COLO829 (cell line): ENCODE measurements around the gene ZNF608.

Source experiments
- DNase-seq: peaks from one replicate; pipeline ENCODE4 v3.0.0; 2012; ENCODE audit warnings: low spot score

ZNF608 gene

GRCh38 chr5:124736805-124737188 lies 9.6 kb downstream of the ZNF608 start:
- no peak for DNase-seq

GRCh38 chr5:124736082-124736804 lies 10.2 kb downstream of the ZNF608 start:
- no peak for DNase-seq

GRCh38 chr5:124735169-124735858 lies 11.1 kb downstream of the ZNF608 start:
- DNase-seq: no peak

GRCh38 chr5:124734574-124735168 lies 11.8 kb downstream of the ZNF608 start:
- DNase-seq: no peak

GRCh38 chr5:124733329-124733650 lies 13.1 kb downstream of the ZNF608 start:
- no peak for DNase-seq

- no peak for DNase-seq
Measured at GRCh38 chr5:124732428-124733328, 13.8 kb downstream of the ZNF608 start.

- DNase-seq: no peak
Measured at GRCh38 chr5:124730381-124730780, 16.1 kb downstream of the ZNF608 start.

GRCh38 chr5:124729720-124730359 lies 16.6 kb downstream of the ZNF608 start:
- no peak for DNase-seq

GRCh38 chr5:124728968-124729332 lies 17.5 kb downstream of the ZNF608 start:
- DNase-seq: no peak

- DNase-seq: no peak
Measured at GRCh38 chr5:124728331-124728967, 18.0 kb downstream of the ZNF608 start.

GRCh38 chr5:124726631-124727362 lies 19.6 kb downstream of the ZNF608 start:
- DNase-seq: no peak

- DNase-seq: no peak
Measured at GRCh38 chr5:124725622-124726258, 20.7 kb downstream of the ZNF608 start.

GRCh38 chr5:124725040-124725434 lies 21.4 kb downstream of the ZNF608 start:
- DNase-seq: no peak

- DNase-seq: no peak
Measured at GRCh38 chr5:124724357-124725039, 21.9 kb downstream of the ZNF608 start.

- DNase-seq: no peak
Measured at GRCh38 chr5:124721229-124721735, 25.2 kb downstream of the ZNF608 start.

- DNase-seq: no peak
Measured at GRCh38 chr5:124720593-124720992, 25.8 kb downstream of the ZNF608 start.

- no peak for DNase-seq
Measured at GRCh38 chr5:124719113-124719967, 27.1 kb downstream of the ZNF608 start.

- DNase-seq: peak; percentile 64
Measured at GRCh38 chr5:124718380-124718789, 28.1 kb downstream of the ZNF608 start.
